HCEC 1CT (cell line): ENCODE data around the gene MRPS5.

Experiments used
- DNase-seq: peaks from one replicate; pipeline ENCODE4 v3.0.0-alpha.2; 2017

Gene MRPS5

DNA sequence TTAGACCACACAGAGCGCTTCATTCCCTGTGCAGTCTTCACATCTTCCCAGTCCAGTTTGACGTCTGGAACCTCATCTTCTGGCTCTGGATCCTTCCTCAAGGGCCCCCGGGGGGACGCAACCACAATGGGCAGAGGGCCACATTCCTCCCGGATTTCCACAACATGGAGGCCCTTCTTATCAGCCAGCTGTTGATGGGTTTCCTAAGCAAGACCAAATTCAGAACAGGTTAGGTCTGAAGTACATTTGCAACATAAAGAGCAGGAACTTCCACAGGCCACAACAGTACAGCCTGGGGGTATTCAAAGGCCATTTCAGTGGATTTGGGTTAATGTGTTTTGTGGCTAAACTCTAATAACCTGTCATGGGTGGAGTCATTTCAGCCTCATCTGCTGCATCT is 34.2 kb downstream of the MRPS5 start:
- no peak for DNase-seq

DNA sequence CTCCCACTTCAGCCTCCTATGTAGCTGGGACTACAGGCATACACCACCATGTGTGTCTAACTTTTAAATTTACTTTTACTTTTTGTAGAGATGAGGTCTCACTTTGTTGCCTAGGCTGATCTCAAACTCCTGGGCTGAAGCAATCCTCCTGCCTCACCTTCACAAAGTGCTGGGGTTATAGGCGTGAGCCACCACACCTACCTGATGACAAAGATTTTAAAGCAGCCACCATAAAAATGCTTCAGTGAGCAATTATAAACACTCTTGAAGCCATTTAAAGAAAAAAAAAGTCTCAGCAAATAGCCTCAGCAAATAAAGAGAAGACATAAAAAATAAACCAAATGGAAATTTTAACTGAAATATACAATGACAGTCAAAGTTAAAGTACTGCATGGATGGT is 35.6 kb downstream of the MRPS5 start:
- no peak for DNase-seq

DNA sequence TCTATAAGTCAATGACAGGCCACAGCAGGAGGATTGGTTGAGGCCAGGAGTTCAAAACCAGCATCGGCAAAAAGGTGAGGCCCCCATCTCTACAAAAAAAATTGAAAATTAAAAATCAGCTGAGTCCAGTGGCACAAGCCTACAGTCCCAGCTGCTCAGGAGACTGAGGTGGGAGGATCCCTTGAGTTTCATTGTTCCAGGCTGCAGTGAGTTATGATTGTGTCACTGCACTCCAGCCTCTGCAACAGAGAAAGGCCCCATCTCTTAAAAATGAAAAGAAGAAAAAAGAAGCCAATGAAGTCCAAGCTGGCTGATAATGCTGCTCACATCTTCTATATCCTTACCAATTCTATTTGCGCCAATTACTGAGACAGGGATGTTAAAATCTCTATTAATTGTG is 39.1 kb downstream of the MRPS5 start:
- no peak for DNase-seq

DNA sequence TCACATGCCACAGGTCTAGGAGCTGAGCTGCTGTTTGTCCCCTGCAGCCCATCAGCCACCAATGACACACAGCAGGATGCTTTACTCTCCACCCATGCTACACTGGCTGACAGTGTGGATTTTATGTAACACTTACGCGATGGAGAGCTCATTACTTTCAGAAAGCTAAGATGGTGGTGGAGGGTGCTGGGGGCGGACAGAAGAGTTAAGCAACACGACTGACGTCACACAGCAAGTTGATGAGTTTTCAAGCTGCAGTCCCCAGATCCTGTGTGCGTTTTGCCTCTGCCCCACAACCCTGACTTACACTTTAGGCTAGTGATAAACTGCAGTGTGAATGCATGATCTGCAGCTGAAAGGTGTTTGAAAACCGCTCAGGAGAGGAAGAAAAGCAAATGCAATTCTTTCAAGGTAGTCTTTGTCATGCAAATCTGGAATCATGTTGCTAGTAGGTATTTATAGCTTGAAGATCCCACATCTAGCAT is 42.4 kb downstream of the MRPS5 start:
- DNase-seq: no peak

DNA sequence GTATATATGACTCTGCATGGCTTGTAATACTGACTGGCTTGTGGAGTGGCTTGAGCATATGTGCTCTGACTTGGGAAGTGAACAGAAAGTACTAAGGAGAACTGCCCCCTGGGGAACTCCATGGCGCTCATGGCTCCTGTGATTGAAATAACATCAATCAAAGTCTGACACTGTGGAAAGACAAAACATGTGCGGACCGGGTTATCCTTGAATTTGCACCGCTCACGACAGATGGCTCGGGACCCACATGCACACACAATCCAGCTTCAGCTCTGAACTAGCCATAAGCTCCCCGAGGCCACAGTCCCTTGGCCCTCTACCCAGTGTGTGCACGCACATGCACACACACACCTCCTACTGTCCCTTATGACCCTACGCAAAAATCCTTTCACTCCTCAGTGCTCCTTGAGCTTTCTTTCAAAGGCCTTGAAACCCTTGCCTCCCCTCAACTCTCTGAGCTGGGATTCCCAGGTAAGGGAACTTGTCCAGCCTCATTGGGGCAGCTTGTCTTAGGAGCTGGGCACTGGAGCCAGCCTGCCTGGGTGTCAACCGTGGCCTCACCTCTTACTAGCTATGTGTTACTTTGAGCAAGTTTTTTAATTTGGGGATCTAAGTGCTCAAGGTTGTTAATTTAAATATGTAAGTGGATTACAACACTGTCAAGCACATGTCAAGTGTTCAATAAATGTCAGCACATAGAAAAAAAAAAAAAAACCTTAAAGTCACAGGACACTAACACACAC is 43.6 kb downstream of the MRPS5 start:
- DNase-seq: no peak

DNA sequence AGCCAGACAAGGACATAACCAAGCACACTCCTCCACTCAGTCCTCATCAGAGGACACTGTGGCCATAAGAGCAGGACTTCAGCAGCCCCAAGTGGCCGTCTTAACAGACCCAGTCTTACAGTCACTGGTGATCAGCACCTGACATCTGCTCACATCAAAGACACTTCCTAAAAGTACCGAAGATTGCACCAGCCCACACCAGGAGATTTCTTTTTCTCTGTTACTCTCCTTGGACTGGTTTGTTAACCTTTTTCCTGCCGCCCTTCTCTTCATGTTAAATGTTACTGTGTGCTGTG is 44.1 kb downstream of the MRPS5 start:
- DNase-seq: no peak

DNA sequence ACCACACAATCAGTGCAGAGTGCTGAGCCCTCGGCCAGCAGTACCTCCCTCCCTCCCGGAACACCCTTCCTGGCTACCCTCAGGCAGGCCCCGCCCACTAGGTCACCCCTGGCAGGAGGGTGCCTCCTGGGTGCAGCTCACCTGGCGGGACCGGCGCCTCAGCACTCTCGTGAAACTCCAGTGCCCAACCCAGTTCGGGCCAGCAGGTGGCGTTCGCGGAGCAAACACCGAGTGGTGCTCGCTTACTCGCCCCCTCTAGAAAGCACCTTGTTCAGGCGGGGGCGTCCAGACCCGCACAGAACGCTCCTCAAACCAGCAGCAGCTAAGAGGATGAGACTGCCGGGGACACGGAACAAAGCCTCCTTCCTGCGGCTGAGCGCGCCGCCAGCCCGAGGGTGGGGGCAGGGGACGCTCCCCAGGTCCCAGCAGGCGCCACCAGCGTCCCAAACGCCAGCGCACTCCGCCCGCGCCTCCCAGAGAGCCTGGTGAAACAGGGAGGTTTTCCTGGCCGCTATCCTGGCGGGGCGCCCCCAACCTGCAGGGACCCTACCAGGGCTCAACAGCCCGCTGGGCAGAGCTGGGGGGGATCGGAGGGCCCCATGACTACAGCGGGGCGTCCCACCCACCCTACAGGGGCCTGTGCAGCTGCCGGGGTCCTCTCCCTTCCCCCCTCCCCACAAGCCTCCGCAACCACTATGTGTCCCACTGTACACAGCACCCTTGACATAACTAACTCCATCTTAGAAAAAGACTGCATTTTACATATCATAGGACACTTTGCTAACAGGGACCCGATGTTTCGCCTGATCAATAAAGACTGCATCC is 44.7 kb downstream of the MRPS5 start:
- no peak for DNase-seq

DNA sequence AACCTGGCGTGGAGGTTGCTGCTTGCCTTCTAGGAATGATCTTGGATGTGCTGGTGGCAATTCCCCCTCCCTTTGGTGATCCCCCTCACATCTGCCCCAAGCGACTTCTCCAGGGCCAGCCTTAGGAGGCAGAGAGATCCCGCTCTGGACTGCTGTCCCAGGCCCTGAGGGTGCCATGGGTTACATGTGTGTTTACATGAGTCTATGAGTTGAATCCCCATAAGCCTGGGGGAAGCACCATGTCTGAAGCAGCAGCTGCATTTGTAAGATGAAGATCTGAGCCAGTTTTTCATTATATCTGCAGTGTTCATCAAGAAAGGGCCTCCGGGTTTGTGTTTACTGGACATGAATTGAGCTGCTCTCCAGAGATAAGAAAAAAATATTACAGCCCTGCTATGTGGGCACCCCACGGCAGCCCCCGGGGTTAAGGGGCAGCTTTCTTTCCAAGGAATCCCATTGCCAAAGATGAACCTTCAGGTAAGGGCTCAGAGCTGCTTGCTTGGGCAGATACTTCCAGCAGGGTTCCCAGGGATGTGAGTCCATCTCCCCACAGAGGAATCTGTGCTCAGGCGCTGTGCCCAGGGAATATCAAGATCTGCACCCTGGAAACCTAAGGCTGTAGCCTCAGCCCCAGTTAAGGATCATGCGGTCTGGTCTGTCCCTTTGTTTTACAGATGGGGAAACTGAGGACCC is 46.0 kb downstream of the MRPS5 start:
- DNase-seq: no peak

DNA sequence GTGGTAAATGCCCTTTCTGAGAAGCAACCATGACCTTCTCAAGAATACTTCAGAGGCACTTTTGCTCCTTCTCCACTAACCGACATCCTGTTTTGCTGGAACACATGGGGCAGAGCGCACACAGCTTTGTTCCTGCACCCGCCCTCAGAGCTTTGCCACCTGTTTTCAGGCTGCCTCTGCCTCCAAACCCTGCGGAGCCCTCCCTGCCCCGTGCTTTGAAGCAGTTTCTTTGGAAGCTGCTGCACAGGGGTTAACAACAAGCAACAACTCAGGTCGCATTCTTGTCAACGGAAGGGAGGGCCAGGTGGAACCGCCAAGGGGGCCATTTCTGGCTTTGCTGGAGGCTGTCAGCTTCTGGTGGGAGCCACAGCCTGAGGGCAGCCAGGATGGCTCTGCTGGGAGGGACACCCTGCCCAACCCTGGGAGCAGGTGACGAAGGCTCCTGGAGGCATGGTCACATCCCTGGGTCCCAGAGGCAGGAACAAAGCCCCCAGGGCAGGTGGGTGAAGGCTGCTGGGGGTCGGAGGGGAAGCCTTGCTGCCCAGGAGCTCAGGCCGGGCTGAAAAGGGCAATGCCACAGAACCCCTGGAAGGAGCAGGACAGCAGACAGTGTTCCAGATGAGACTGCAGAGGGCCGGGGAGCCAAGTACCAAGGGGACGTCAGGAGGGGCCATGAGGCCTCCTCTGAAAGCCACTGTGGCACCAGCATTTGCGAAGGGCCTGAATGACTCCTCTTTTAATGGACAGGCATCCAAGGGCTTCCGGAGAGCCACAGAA is 46.8 kb downstream of the MRPS5 start:
- DNase-seq: no peak

DNA sequence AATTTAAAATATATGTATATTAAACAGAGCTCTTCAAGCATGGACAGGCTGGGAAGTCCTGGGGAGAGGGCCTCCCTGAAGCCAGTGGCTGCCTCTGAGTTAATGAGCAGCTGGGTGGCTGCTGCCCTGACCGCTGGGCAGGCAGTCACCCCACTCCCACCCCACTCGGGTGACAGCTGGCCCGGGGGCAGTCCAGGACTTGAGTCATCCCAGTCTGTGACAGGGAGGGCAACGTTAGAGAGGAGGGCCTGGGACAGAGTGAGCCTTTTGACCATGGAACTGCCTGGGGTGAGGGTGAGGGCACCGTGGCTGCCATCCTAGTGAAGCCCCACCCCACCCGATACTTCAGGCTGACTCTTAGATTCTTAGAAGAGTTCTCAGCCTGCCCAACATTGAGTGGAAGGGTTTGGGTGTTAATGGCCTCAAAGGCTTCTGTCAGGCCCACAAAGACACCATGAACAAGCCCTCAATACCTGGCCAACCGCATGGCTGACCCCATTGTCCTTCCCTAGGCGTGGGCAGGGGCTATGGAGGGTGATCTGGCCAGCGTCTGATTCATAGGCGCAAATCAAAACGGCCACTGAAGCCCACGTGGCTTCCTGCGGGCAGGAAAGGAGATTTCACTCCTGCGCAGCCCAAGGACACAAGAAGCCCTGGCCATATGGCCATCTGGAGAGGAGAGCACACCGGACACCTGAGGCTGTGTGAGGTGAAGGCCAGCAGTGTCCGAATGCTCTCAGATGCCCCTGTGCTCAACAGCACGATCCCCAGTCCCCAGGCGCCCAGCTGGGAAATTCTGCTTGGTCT is 47.5 kb downstream of the MRPS5 start:
- no peak for DNase-seq

DNA sequence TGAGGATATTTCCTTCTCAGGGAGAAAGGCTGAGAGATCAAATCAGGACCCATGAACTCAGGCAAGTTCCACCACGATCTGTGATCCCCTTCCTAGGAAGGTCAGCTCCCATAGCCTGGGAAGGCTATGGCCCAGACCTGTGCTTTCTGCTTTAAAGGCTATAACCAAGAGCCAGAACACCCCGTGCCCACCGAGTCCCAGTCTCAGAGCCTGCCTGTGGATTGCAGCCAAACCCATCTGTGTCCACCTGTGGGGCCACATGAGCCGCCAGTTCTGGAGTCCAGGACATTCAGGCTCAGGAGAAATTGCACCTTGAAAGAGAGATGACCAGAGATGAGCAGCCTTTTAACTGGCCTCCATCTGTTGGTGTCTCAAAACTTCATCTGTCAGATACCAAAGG is 49.2 kb downstream of the MRPS5 start:
- no peak for DNase-seq

DNA sequence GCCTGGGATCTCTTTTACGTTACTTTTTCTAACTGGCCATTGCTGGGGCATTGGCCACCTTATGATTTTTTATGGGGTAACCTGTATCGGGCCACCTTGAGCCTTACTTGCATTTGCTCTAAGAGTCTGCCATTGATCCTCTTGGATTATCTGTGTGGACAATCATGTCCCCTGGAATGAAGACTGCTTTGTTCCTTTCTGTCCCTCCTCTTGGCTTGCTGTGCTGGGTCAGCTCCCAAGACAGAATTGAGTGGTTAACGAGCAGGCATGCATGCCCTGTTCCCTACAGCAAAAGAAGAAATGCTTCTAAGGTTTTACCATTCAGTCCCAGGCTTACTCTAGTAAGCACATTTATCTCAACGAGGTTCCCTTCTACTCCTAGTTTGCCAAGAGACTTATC is 49.8 kb downstream of the MRPS5 start:
- DNase-seq: no peak

DNA sequence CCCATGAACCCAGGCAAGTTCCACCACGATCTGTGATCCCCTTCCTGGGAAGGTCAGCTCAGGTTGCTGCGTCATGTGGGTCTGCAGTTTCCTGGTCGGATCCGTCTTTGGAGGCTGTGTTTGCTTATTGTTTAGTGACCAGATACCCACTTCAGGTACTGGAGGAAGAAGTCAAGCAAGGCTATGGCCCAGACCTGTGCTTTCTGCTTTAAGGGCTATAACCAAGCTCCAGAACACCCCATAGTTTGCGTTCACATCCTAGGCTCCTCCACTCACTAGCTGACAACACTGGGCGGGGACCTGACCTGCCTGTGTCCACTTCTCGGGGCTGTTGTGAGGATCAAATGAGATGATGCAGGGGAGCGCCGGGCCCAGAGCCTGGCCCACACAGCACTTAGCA is 52.1 kb downstream of the MRPS5 start:
- no peak for DNase-seq

DNA sequence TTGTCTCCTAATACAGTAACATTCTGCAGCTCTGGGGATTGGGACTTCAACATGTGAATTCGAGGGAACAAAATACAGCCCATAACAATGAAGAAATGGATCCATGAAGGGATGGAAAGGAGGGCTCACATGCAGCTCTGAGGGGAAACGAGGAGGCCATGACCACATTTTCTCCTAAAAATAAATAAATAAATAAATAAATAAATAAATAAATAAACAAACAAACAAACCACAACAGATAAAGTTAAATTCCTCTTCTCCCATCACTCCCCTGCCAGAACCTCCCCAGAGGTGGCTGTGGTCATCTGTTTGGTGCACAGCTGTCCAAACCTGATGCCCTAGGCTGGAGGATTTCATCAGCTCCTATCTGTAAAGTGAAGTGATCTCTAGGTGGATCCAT is 53.4 kb downstream of the MRPS5 start:
- no peak for DNase-seq

DNA sequence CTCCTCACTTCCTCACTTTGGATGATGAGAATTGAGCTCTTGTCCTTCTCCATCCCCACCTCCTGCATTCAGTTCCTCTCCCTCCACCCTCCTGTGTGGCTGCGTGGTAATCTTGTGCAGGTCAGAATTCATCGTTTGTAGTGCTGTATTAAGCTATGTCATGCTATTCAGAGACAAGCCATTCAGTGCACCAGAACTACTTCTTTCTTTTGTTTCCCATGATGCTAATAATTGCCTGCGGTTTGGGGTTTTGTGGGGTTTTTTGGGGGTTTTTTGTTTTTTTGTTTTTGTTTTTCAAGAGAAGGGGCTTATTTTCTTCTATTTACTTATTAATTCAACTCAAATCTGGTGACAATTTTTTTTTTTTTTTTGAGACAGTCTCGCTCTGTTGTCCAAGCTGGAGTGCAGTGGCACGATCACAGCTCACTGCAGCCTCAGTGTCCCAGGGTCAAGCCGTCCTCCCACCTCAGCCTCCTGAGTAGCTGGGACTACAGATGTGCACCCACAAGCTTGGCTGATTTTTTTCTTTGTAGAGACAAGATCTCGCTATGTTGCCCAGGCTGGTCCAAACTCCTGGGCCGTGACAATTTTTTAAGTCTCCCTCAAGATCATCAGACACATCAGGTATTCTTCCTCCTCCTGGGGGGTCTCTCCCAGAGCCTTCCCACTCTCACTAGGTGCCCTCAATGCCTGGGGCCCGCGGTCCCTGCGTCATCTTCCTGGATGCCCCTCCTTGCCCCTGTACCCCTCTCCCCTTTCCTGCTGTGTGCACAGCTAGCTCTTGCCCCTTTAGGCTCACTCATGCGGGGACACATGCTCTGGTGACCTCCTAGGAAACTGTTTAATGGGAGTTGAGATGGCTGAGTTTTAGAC is 58.3 kb downstream of the MRPS5 start:
- DNase-seq: no peak

DNA sequence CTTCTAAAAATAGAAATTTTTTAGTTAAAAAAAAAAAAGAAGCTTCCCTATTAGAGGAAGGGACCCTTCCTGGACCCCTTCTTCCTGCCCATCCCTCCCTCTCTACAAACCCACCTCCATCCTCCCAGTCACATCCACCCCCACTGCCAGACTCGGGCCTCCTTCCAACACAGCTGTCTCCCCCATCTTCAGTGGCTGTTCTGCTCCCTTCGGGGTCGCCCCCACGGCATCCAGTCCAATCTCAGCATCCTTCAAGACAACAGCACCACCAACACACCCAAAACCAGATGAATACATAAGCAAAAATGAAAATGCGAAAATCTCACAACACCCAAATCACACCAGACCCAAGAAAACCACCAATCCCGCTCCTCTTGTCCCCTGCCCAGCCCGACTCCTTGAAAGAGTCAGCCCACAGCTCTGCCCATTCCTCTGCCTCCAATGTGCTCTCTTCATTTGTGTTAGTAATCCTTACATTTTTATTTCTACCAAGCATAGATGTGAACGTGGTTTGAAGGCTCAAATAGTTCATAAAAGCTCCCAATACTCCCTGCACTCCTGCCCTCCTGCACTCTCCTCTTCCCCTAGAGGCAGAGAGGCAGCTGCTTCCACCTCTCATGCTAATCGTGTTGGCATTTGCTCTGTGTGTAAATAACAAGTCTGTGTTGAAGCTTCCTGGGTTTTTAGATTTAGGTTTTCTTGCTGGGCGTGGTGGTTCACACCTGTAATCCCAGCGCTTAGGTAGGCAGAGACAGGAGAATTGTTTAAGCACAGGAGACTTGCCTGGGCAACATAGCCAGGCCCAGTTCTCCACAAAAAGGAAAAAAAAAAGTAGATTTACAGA is 59.1 kb downstream of the MRPS5 start:
- DNase-seq: no peak

DNA sequence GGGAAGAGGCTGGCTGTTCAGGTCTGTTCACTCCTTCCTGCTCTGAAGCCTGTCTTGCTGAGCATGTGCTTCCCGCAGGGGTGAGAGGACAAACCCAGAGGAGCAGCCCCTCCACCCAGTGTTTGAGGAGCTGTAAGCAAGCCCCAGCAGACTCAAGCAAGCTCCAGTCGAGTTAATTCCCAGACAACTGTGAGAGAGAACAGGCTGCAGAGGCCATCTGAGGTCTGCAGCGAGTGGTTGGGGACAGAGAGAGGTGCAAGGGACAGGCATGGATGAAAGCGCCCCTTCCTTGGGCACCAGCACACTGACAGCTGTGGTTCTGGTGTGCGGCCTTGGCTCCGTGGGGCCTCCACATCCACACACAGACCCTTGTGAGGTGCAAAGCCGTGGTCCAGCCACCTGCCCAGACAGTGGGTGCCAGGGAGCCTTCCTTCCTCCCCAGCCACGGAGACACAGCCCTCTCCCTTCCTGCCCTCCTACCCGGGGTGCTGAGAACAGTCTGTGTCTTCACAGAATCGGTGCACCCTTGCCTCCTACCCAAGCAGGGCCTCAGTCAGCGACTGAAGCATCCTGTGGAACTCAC is 59.9 kb downstream of the MRPS5 start:
- no peak for DNase-seq

DNA sequence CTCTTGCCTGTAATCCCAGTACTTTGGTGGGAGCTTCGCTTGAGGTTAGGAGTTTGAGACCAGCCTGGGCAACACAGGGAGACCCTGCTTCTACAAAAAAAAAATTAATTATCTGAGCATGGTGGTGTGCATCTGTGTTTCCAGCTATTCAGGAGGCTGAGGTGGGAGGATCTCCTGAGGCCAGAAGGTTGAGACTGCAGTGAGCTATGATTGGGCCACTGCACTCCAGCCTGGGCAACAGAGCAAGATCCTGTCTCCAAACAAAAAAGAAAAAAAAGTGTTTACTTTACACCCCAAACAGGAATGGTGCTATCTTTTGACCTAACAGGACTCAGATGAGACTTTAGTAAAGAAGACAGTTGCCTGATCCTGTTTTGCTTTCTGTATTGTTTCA is 60.5 kb downstream of the MRPS5 start:
- DNase-seq: no peak

DNA sequence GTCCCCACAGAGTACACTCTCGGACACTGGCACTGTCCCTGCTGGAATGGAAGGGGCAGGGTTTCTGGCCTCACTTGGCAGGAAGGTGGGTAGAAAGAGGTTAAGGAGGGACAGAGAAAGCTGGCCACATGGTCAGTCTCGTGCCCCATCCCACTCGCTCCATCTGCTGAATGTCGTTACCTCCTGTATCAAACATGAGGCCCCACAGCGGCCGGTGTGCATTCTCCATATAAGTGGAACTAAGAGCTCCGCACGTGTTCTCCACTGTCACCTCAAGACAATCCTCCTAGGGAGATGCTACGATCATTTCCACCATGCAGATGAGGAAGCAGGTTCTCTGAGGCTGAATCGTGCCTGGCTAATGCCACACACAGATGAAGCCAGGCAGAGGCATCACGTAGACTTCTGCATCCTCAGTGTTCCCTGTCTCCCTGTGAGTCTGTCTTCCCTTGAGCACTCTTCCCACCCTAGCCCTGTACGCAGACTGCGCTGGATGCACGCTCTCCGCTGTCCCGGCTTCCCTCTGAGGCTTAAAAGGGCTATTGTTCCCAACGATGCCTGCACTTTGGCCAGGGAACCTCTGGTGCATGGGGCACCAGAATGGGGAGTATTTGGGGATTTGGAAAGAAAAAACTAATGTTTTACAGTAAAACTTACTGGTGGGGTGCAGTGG is 61.0 kb downstream of the MRPS5 start:
- DNase-seq: no peak
